WERI-Rb-1 (cell line): Measurements from ENCODE around the gene LEP.

Source experiments
- DNase-seq: peaks from one replicate; pipeline ENCODE4 v3.0.0-alpha.2; 2020
- H3K27ac ChIP-seq: fragments of 250-450 bp; sonication (Bioruptor Pico); 2 replicates; pipeline ENCODE4 v1.5.1; 2020; ENCODE audit warnings: mild to moderate bottlenecking, moderate library complexity
- H3K27me3 ChIP-seq: fragments of 250-450 bp; sonication (Bioruptor Pico); 2 replicates; pipeline ENCODE4 v1.5.1; 2021; ENCODE audit warnings: mild to moderate bottlenecking, low read depth, moderate library complexity; ENCODE audit not compliant: insufficient read depth, severe bottlenecking
- H3K36me3 ChIP-seq: fragments of 250-450 bp; sonication (Bioruptor Pico); 2 replicates; pipeline ENCODE4 v1.5.1; 2020; ENCODE audit warnings: mild to moderate bottlenecking, moderate library complexity
- H3K4me3 ChIP-seq: 2 replicates; pipeline ENCODE4 v1.5.1; 2011; ENCODE audit warnings: low read depth, mild to moderate bottlenecking, control low read depth, low read length
- H3K9me3 ChIP-seq: fragments of 250-450 bp; sonication (Bioruptor Pico); 2 replicates; pipeline ENCODE4 v1.5.1; 2021; ENCODE audit warnings: mild to moderate bottlenecking, moderate library complexity; ENCODE audit not compliant: severe bottlenecking
- CTCF ChIP-seq: IDR thresholded peaks from 2 replicates; pipeline ENCODE4 v1.5.1; 2011; ENCODE audit warnings: low read depth, mild to moderate bottlenecking, control low read depth, inconsistent platforms, low read length

LEP gene

GRCh38 chr7:128242661-128243060 is 1.6 kb downstream of the LEP start:
- H3K27ac ChIP-seq, result no peak overlapping the region
- H3K27me3 ChIP-seq, result no peaks in the 10 kb centered on the region
- H3K9me3 ChIP-seq, result peaks cover 11% of the 10 kb centered on the region
- TF ChIP-seq CTCF, result no peak
- DNase-seq, result no peak
- no peaks in the 10 kb centered on the region for H3K36me3 ChIP-seq
- no peak overlapping the region for H3K4me3 ChIP-seq

- no peak for TF ChIP-seq CTCF
- no peaks in the 10 kb centered on the region for H3K27me3 ChIP-seq
- no peak for DNase-seq
These were observed 2.2 kb downstream of the LEP start for GRCh38 chr7:128243273-128243672.

GRCh38 chr7:128244861-128245260 is 3.8 kb downstream of the LEP start:
- peaks cover 8% of the 10 kb centered on the region for H3K9me3 ChIP-seq
- DNase-seq, result no peak
- H3K27me3 ChIP-seq, result no peaks in the 10 kb centered on the region
- H3K4me3 ChIP-seq, result no peak overlapping the region
- H3K36me3 ChIP-seq, result no peaks in the 10 kb centered on the region
- TF ChIP-seq CTCF, result no peak
- no peak overlapping the region for H3K27ac ChIP-seq

More at GRCh38 chr7:128243273-128243672, 2.2 kb downstream of the LEP start:
- H3K36me3 ChIP-seq, result no peaks in the 10 kb centered on the region
- H3K4me3 ChIP-seq, result no peak overlapping the region
- H3K27ac ChIP-seq, result no peak overlapping the region
- H3K9me3 ChIP-seq, result peaks cover 11% of the 10 kb centered on the region

- Histone ChIP-seq H3K9me3 (no peaks in the 10 kb centered on the region), H3K4me3 (no peak overlapping the region), H3K27me3 (no peaks in the 10 kb centered on the region), H3K27ac (no peak overlapping the region), H3K36me3 (no peaks in the 10 kb centered on the region)
- no peak for DNase-seq
- no peak for TF ChIP-seq CTCF
These were observed 6.0 kb downstream of the LEP start for GRCh38 chr7:128247108-128247507.

- Histone ChIP-seq H3K36me3 (no peaks in the 10 kb centered on the region), H3K9me3 (no peaks in the 10 kb centered on the region), H3K4me3 (no peak overlapping the region), H3K27me3 (no peaks in the 10 kb centered on the region), H3K27ac (no peak overlapping the region)
- no peak for DNase-seq
- no peak for TF ChIP-seq CTCF
These were observed 6.6 kb downstream of the LEP start for GRCh38 chr7:128247640-128248194.

- no peaks in the 10 kb centered on the region for H3K27me3 ChIP-seq
These were observed 10.3 kb downstream of the LEP start for GRCh38 chr7:128251337-128251736.

More at GRCh38 chr7:128251337-128251736, 10.3 kb downstream of the LEP start:
- no peak overlapping the region for H3K4me3 ChIP-seq
- no peak for DNase-seq
- no peaks in the 10 kb centered on the region for H3K36me3 ChIP-seq
- H3K9me3 ChIP-seq, result no peaks in the 10 kb centered on the region
- H3K27ac ChIP-seq, result no peak overlapping the region
- no peak for TF ChIP-seq CTCF
